GM13977 (cell line): Measurements from ENCODE around the gene UBE3D.

Experiments used
- DNase-seq: peaks from one replicate; pipeline ENCODE4 v3.0.0; 2012; ENCODE audit warnings: low spot score
- CTCF ChIP-seq: IDR thresholded peaks from 2 replicates; pipeline ENCODE4 v1.5.1; 2012; ENCODE audit warnings: mild to moderate bottlenecking, control low read depth; ENCODE audit not compliant: insufficient read depth; ENCODE audit errors: extremely low read depth, missing control alignments
- in situ Hi-C: fragments of 300-500 bp; cut with MboI; formaldehyde crosslinking; loops from one replicate; pipeline ENCODE4 v1.12.0; 2022; ENCODE audit warnings: low sequenced_read_pairs, low pct_unique_long_range_greater_than_20kb, mixed read lengths, inconsistent platforms; ENCODE audit not compliant: unreplicated experiment

Gene UBE3D

GRCh38 chr6:83097204-83097603 is 31.6 kb upstream of the UBE3D start:
- in situ Hi-C loops = no loop called here
- DNase-seq = no peak
- TF ChIP-seq CTCF = no peak

GRCh38 chr6:83096791-83097190 is 31.1 kb upstream of the UBE3D start:
- DNase-seq = no peak
- no peak for TF ChIP-seq CTCF
- in situ Hi-C loops = no loop called here

- no peak for DNase-seq
- in situ Hi-C loops = no loop called here
- TF ChIP-seq CTCF = no peak
Measured at GRCh38 chr6:83092756-83093399, 27.2 kb upstream of the UBE3D start.

GRCh38 chr6:83086751-83087150 is 21.1 kb upstream of the UBE3D start:
- TF ChIP-seq CTCF = no peak
- in situ Hi-C loops = no loop called here
- DNase-seq = peak; percentile 51

- no peak for DNase-seq
- in situ Hi-C loops = no loop called here
- TF ChIP-seq CTCF = no peak
Measured at GRCh38 chr6:83083476-83083875, 17.8 kb upstream of the UBE3D start.

- in situ Hi-C loops = loop anchor here (25.0 kb wide), 1 partner anchor 439 kb away; the partner anchor contains the start of gene PRSS35
- no peak for DNase-seq
- no peak for TF ChIP-seq CTCF
Measured at GRCh38 chr6:83073615-83074014, 8.0 kb upstream of the UBE3D start.

GRCh38 chr6:83072726-83073125 is 7.1 kb upstream of the UBE3D start:
- in situ Hi-C loops = loop anchor here (25.0 kb wide), 1 partner anchor 440 kb away; the partner anchor contains the start of gene PRSS35
- no peak for TF ChIP-seq CTCF
- no peak for DNase-seq
